ENCODE data around the gene TMEM201. TPM values are rescaled to one million over a fixed set of nuclear protein-coding genes. Genes with fewer than 3 reads are reported as not detected.

Gene TMEM201
- total and polyA plus RNA-seq, 2 of the 4 experiments (the other 2 are of a cell fraction) = 1.3 to 8.7 TPM

DNA sequence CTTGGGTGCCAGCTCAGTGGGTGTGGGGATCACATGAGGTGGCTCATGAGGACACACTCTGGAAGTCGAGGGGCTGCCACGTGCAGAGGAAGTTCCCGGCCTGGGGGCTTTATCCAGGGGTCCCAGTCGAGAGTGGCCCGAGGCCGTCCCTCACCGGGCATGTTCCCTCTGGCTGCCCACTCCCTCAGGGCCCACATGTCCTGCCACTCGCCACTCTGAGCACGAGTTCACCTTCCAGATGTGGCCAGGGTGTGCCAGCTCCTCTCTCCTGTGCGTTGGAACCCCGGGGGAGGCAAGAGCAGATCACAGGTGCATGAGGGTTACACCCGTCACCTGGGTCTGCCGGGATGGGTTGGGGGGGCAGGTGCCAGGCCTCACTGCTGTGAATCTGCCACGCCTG lies 14.6 kb downstream of the TMEM201 start:
- H2AK9ac ChIP-seq (replicated peaks; ENCODE audit: low read depth, low read length, poor library complexity) = no peak overlapping the region
- no peak overlapping the region for H2BK15ac ChIP-seq (ENCODE audit: low read depth, low read length)
- BruUV-seq (replicated peaks) = no TSS peak
- TF ChIP-seq SMC3 (IDR thresholded peaks at IDR 0.05; ENCODE audit: low read depth, low read length) (no peak), POLR2A (IDR thresholded peaks at IDR 0.05; ENCODE audit: low read depth, low read length) (no peak), RCOR1 (IDR thresholded peaks at IDR 0.05; ENCODE audit: insufficient replicate concordance, low read length) (no peak), BHLHE40 (IDR thresholded peaks at IDR 0.05; ENCODE audit: low read depth, low read length) (no peak), FOS (IDR thresholded peaks at IDR 0.05; ENCODE audit: low read depth, low read length) (no peak), MAZ (IDR thresholded peaks at IDR 0.05; ENCODE audit: borderline replicate concordance, low read depth, low read length) (no peak), MAFK (IDR thresholded peaks at IDR 0.05; ENCODE audit: low read depth, low read length) (no peak), USF2 (IDR thresholded peaks at IDR 0.05; ENCODE audit: low read depth, low read length) (no peak), NFE2L2 (IDR thresholded peaks at IDR 0.05; ENCODE audit: low read depth, low read length) (no peak), RAD21 (IDR thresholded peaks at IDR 0.05; ENCODE audit: low read length) (no peak), RFX5 (IDR thresholded peaks at IDR 0.05; ENCODE audit: low read depth, low read length) (no peak), CEBPB (IDR thresholded peaks at IDR 0.05; ENCODE audit: low read depth, low read length) (no peak), ELK1 (IDR thresholded peaks at IDR 0.05; ENCODE audit: borderline replicate concordance, low read depth, low read length) (no peak), MXI1 (IDR thresholded peaks at IDR 0.05; ENCODE audit: borderline replicate concordance, low read depth, low read length) (no peak), CHD1 (IDR thresholded peaks at IDR 0.05; ENCODE audit: low read depth, low read length) (no peak)
- TF ChIP-seq, protein P1, sequence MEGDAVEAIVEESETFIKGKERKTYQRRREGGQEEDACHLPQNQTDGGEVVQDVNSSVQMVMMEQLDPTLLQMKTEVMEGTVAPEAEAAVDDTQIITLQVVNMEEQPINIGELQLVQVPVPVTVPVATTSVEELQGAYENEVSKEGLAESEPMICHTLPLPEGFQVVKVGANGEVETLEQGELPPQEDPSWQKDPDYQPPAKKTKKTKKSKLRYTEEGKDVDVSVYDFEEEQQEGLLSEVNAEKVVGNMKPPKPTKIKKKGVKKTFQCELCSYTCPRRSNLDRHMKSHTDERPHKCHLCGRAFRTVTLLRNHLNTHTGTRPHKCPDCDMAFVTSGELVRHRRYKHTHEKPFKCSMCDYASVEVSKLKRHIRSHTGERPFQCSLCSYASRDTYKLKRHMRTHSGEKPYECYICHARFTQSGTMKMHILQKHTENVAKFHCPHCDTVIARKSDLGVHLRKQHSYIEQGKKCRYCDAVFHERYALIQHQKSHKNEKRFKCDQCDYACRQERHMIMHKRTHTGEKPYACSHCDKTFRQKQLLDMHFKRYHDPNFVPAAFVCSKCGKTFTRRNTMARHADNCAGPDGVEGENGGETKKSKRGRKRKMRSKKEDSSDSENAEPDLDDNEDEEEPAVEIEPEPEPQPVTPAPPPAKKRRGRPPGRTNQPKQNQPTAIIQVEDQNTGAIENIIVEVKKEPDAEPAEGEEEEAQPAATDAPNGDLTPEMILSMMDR (conservative IDR thresholded peaks at IDR 0.05; ENCODE audit: low read depth, low read length) = no peak
- no peak overlapping the region for H4K8ac ChIP-seq (ENCODE audit: low read depth in 2 of 2, low read length in 2 of 2)
- no peak overlapping the region for H3K56ac ChIP-seq (ENCODE audit: extremely low read depth, insufficient read depth, low read length)
- 96% methylated on average over 8 of the region's 14 CpGs; no CpG with 5 or more reads in 1 of the 2 experiments for WGBS, 2 experiments (ENCODE audit: extremely low coverage in 2 of 2, insufficient read length in 1 of 2)
- H3K4ac ChIP-seq (ENCODE audit: low read depth, low read length) = no peak overlapping the region
- intact Hi-C loops (cut with micrococcal nuclease) = no loop called here
- no peak for DNase-seq
- H3K4me3 ChIP-seq (ENCODE audit: insufficient read depth, low read depth, low read length) = no peak overlapping the region
- in situ Hi-C loops (cut with MboI; ENCODE audit: low sequenced_read_pairs) = no loop called here
- H4K5ac ChIP-seq (ENCODE audit: low read depth, low read length) = no peak overlapping the region
- H3K4me1 ChIP-seq (ENCODE audit: control insufficient read depth, insufficient read depth, low read length) = no peaks in the 10 kb centered on the region; the same call in 1 of the 2 replicates
- H3K36me3 ChIP-seq (ENCODE audit: control insufficient read depth, insufficient read depth, low read length) = peaks cover 21% of the 10 kb centered on the region; the same call in 1 of the 2 replicates
- no peak overlapping the region for H3K18ac ChIP-seq (ENCODE audit: low read depth, low read length)
- no peaks in the 10 kb centered on the region; the same call in 1 of the 2 replicates for H4K20me1 ChIP-seq (ENCODE audit: insufficient read depth, low read length)
- no peaks in the 10 kb centered on the region for H3K79me1 ChIP-seq (ENCODE audit: low read depth in 1 of 2, low read length in 2 of 2)
- ATAC-seq (ENCODE audit: low read depth) = no peak
- no peak overlapping the region for H2BK20ac ChIP-seq (ENCODE audit: low read depth, low read length)
- no peak overlapping the region for H2BK120ac ChIP-seq (ENCODE audit: low read depth, low read length)
- no peak overlapping the region for H2BK5ac ChIP-seq (ENCODE audit: low read depth, low read length, poor library complexity, severe bottlenecking)
- POLR2A ChIA-PET (ENCODE audit: unreplicated experiment) = no interaction called here
- no peak overlapping the region for H3K27ac ChIP-seq (ENCODE audit: insufficient read depth, low read length)
- H3K9ac ChIP-seq (ENCODE audit: low read depth, low read length) = no peak overlapping the region
- no peaks in the 10 kb centered on the region for H3K9me3 ChIP-seq (ENCODE audit: control insufficient read depth, insufficient read depth, low read length)
- no peak overlapping the region for H4K91ac ChIP-seq (ENCODE audit: insufficient read depth, low read depth, low read length)
- no peak overlapping the region for H2AFZ ChIP-seq (replicated peaks; ENCODE audit: low read length, poor library complexity)
- H3K23ac ChIP-seq (ENCODE audit: low read depth, low read length) = no peak overlapping the region
- CTCF ChIA-PET = no interaction called here
- H3K9me1 ChIP-seq (ENCODE audit: insufficient read depth, low read length) = no peaks in the 10 kb centered on the region
- dilution Hi-C loops (cut with HindIII; ENCODE audit: low sequenced_read_pairs, unreplicated experiment) = no loop called here
- H3K4me2 ChIP-seq (ENCODE audit: low read depth, low read length) = no peak overlapping the region
- H3K27me3 ChIP-seq (ENCODE audit: control insufficient read depth, insufficient read depth, low read length) = no peaks in the 10 kb centered on the region
- H3K14ac ChIP-seq (replicated peaks; ENCODE audit: low read depth, low read length) = no peak overlapping the region
- H2AK5ac ChIP-seq (ENCODE audit: low read depth, low read length) = no peak overlapping the region

Data from IMR-90 (cell line).